Measurements from ENCODE around the gene TUSC1. TPM values are rescaled to one million over a fixed set of nuclear protein-coding genes. Genes with fewer than 3 reads are reported as not detected.
A peak's percentile ranks its signal among the peaks of the same experiment; 100 is the strongest.
"Not testable (repeated sequence)": the region's sequence is repeated elsewhere in the genome, so short reads cannot be mapped to it uniquely, and the experiment has no call there.

TUSC1 gene
- polyA plus RNA-seq, 1 donor from 2014 or later: 3.8 TPM

GRCh38 chr9:25681266-25681665 lies 3.0 kb upstream of the TUSC1 start:
- Histone ChIP-seq H3K79me2 (replicated peaks; ENCODE audit: insufficient read depth, low read length) (no peaks in the 10 kb centered on the region), H3K27me3 (ENCODE audit: insufficient read depth, low read depth, low read length) (peaks cover 14% of the 10 kb centered on the region), H3K9me3 (ENCODE audit: low read length) (no peaks in the 10 kb centered on the region), H3K9me2 (ENCODE audit: insufficient read depth, low read length) (no peaks in the 10 kb centered on the region), H3K36me3 (ENCODE audit: insufficient read depth, low read length) (no peaks in the 10 kb centered on the region), H2AFZ (ENCODE audit: low read depth, low read length) (no peak overlapping the region), H4K20me1 (ENCODE audit: insufficient read depth) (no peaks in the 10 kb centered on the region), H3K4me2 (ENCODE audit: low read length) (no peak overlapping the region), H3K4me3 (ENCODE audit: low read length) (no peak overlapping the region), H3F3A (ENCODE audit: insufficient read depth, low read length, poor library complexity, severe bottlenecking) (no peaks in the 10 kb centered on the region), H3K9ac (ENCODE audit: low read length) (no peak overlapping the region), H3K27ac (ENCODE audit: low read length) (no peak overlapping the region)
- TF ChIP-seq RAD21 (conservative IDR thresholded peaks at IDR 0.05) (no peak), TAF1 (IDR thresholded peaks at IDR 0.05; ENCODE audit: low read depth) (no peak)

- H3K27ac ChIP-seq (ENCODE audit: low read length): no peak overlapping the region
- TF ChIP-seq TAF1 (IDR thresholded peaks at IDR 0.05; ENCODE audit: low read depth): no peak
- H3F3A ChIP-seq (ENCODE audit: insufficient read depth, low read length, poor library complexity, severe bottlenecking): no peaks in the 10 kb centered on the region
- no peaks in the 10 kb centered on the region for H3K79me2 ChIP-seq (replicated peaks; ENCODE audit: insufficient read depth, low read length)
- no peaks in the 10 kb centered on the region for H4K20me1 ChIP-seq (ENCODE audit: insufficient read depth)
- H3K27me3 ChIP-seq (ENCODE audit: insufficient read depth, low read depth, low read length): peaks cover 14% of the 10 kb centered on the region
- no peak overlapping the region for H3K4me3 ChIP-seq (ENCODE audit: low read length)
- H3K9me2 ChIP-seq (ENCODE audit: insufficient read depth, low read length): no peaks in the 10 kb centered on the region
- no peak overlapping the region for H3K9ac ChIP-seq (ENCODE audit: low read length)
- no peak overlapping the region for H3K4me2 ChIP-seq (ENCODE audit: low read length)
- no peak overlapping the region for H2AFZ ChIP-seq (ENCODE audit: low read depth, low read length)
- H3K36me3 ChIP-seq (ENCODE audit: insufficient read depth, low read length): no peaks in the 10 kb centered on the region
- H3K9me3 ChIP-seq (ENCODE audit: low read length): no peaks in the 10 kb centered on the region
Observed at GRCh38 chr9:25678846-25679360, 659 bp upstream of the TUSC1 start.

- no peaks in the 10 kb centered on the region for H3K79me2 ChIP-seq (replicated peaks; ENCODE audit: insufficient read depth, low read length)
- no peaks in the 10 kb centered on the region for H4K20me1 ChIP-seq (ENCODE audit: insufficient read depth)
- H3K27ac ChIP-seq (ENCODE audit: low read length): no peak overlapping the region
- peak overlapping the region; percentile 65 for H3K4me3 ChIP-seq (ENCODE audit: low read length)
- H3K27me3 ChIP-seq (ENCODE audit: insufficient read depth, low read depth, low read length): peaks cover 14% of the 10 kb centered on the region
- H3F3A ChIP-seq (ENCODE audit: insufficient read depth, low read length, poor library complexity, severe bottlenecking): no peaks in the 10 kb centered on the region
- no peak overlapping the region for H3K4me2 ChIP-seq (ENCODE audit: low read length)
- no peak for TF ChIP-seq TAF1 (IDR thresholded peaks at IDR 0.05; ENCODE audit: low read depth)
- TF ChIP-seq MXI1 (conservative IDR thresholded peaks at IDR 0.05; ENCODE audit: poor library complexity, severe bottlenecking): no peak
- no peak for TF ChIP-seq CTCF (IDR thresholded peaks at IDR 0.05; ENCODE audit: poor library complexity, severe bottlenecking)
- TF ChIP-seq REST (IDR thresholded peaks at IDR 0.05; ENCODE audit: borderline replicate concordance): no peak
- TF ChIP-seq SMC3 (conservative IDR thresholded peaks at IDR 0.05; ENCODE audit: poor library complexity): no peak
- no peak for TF ChIP-seq EZH2 (IDR thresholded peaks at IDR 0.05; ENCODE audit: borderline replicate concordance, insufficient read depth, low read length, poor library complexity, severe bottlenecking)
- no peak for TF ChIP-seq POLR2AphosphoS5 (IDR thresholded peaks at IDR 0.05)
- no peak for TF ChIP-seq RAD21 (conservative IDR thresholded peaks at IDR 0.05)
- no peaks in the 10 kb centered on the region for H3K9me3 ChIP-seq (ENCODE audit: low read length)
- no peaks in the 10 kb centered on the region for H3K9me2 ChIP-seq (ENCODE audit: insufficient read depth, low read length)
- H3K9ac ChIP-seq (ENCODE audit: low read length): peak overlapping the region; percentile 51
- H2AFZ ChIP-seq (ENCODE audit: low read depth, low read length): no peak overlapping the region
- no peaks in the 10 kb centered on the region for H3K36me3 ChIP-seq (ENCODE audit: insufficient read depth, low read length)
Observed at GRCh38 chr9:25677301-25678146, 720 bp downstream of the TUSC1 start.

DNA sequence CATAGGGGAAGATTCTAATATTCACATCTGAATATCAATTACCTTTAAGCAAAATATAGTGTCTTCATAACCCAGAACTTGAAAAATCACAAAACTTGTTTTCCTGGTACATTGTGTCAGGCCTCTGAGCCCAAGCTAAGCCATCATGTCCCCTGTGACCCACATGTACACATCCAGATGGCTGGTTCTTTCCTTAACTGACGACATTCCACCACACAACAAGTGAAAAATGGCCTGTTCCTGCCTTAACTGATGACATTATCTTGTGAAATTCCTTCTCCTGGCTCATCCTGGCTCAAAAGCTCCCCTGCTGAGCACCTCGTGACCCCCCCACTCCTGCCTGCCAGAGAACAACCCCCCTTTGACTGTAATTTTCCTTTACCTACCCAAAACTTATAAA lies 2.4 kb downstream of the TUSC1 start:
- H3F3A ChIP-seq (ENCODE audit: insufficient read depth, low read length, poor library complexity, severe bottlenecking); H3K9me3 ChIP-seq (ENCODE audit: low read length); H2AFZ ChIP-seq (ENCODE audit: low read depth, low read length); H3K9ac ChIP-seq (ENCODE audit: low read length); H3K4me3 ChIP-seq (ENCODE audit: low read length); H3K4me2 ChIP-seq (ENCODE audit: low read length); H4K20me1 ChIP-seq (ENCODE audit: insufficient read depth); H3K9me2 ChIP-seq (ENCODE audit: insufficient read depth, low read length); H3K36me3 ChIP-seq (ENCODE audit: insufficient read depth, low read length); H3K27ac ChIP-seq (ENCODE audit: low read length); H3K79me2 ChIP-seq (replicated peaks; ENCODE audit: insufficient read depth, low read length): not testable (repeated sequence)
- H3K27me3 ChIP-seq (ENCODE audit: insufficient read depth, low read depth, low read length): peaks cover 14% of the 10 kb centered on the region

Data from neural cell (in vitro differentiated cells).